NCI-H82 (cell line): ENCODE results near the gene CPB2.

ENCODE experiments used
- DNase-seq: peaks from one replicate; lab custom pipeline; 2025; lab: John Stamatoyannopoulos, UW

The CPB2 gene

GRCh38 chr13:46050771-46051170 lies 54.1 kb downstream of the CPB2 start:
- no peak for DNase-seq

- DNase-seq, result no peak
Measured at GRCh38 chr13:46045424-46045823, 59.4 kb downstream of the CPB2 start.

- no peak for DNase-seq
Measured at GRCh38 chr13:46043647-46044046, 61.2 kb downstream of the CPB2 start.

- DNase-seq, result no peak
Measured at GRCh38 chr13:46041419-46041839, 63.4 kb downstream of the CPB2 start.

- no peak for DNase-seq
Measured at GRCh38 chr13:46040763-46041162, 64.1 kb downstream of the CPB2 start.

GRCh38 chr13:46039411-46040182 lies 65.2 kb downstream of the CPB2 start:
- DNase-seq, result no peak

- no peak for DNase-seq
Measured at GRCh38 chr13:46038296-46038695, 66.5 kb downstream of the CPB2 start.

- no peak for DNase-seq
Measured at GRCh38 chr13:46035066-46035465, 69.8 kb downstream of the CPB2 start.

GRCh38 chr13:46032341-46032740 lies 72.5 kb downstream of the CPB2 start:
- DNase-seq, result no peak

GRCh38 chr13:46031581-46032263 lies 73.1 kb downstream of the CPB2 start:
- DNase-seq, result no peak

GRCh38 chr13:46025157-46025556 lies 79.7 kb downstream of the CPB2 start:
- no peak for DNase-seq

GRCh38 chr13:46022481-46022880 lies 82.4 kb downstream of the CPB2 start:
- no peak for DNase-seq

GRCh38 chr13:46016216-46016615 lies 88.6 kb downstream of the CPB2 start:
- DNase-seq, result no peak

- no peak for DNase-seq
Measured at GRCh38 chr13:46015366-46015765, 89.5 kb downstream of the CPB2 start.

- DNase-seq, result no peak
Measured at GRCh38 chr13:46012404-46012803, 92.4 kb downstream of the CPB2 start.

GRCh38 chr13:46010148-46010547 lies 94.7 kb downstream of the CPB2 start:
- peak; percentile 42 for DNase-seq

GRCh38 chr13:46008631-46009030 lies 96.2 kb downstream of the CPB2 start:
- no peak for DNase-seq

- no peak for DNase-seq
Measured at GRCh38 chr13:46006688-46007452, 98.0 kb downstream of the CPB2 start.

GRCh38 chr13:46004491-46004890 lies 100.3 kb downstream of the CPB2 start:
- no peak for DNase-seq
